HEK293 (cell line): Measurements from ENCODE around the gene TMUB1.
A peak's percentile ranks its signal among the peaks of the same experiment; 100 is the strongest.

Source experiments
- CTCF ChIA-PET: fragments of 350-600 bp; formaldehyde crosslinking; extraction: SDS; loops from one replicate; lab custom pipeline; 2021; ENCODE audit warnings: antibody characterized with exemption; lab: Yijun Ruan, JAX
- POLR2A ChIA-PET: fragments of 300-600 bp; formaldehyde crosslinking; extraction: SDS; loops from one replicate; lab custom pipeline; 2020; ENCODE audit warnings: antibody characterized with exemption, inconsistent platforms; lab: Yijun Ruan, JAX
- H3K27ac ChIP-seq: fragments of 200-500 bp; sonication (Bioruptor generic); 2 replicates; pipeline ENCODE4 v1.5.1; 2014; ENCODE audit warnings: low read depth, low read length, control low read depth, inconsistent platforms; ENCODE audit errors: extremely low read depth
- H3K36me3 ChIP-seq, 2 experiments: fragments of 200-500 bp in 1 of 2; sonication (Bioruptor generic) in 1 of 2; 1 replicate in 1 of 2; 2 replicates in 1 of 2; pipeline ENCODE4 v1.5.1; 2014 to 2017; ENCODE audit warnings: inconsistent platforms in 2 of 2, low read length in 2 of 2; ENCODE audit not compliant: control insufficient read depth in 2 of 2, insufficient read depth in 1 of 2
- H3K4me1 ChIP-seq: fragments of 200-500 bp; sonication (Bioruptor generic); 2 replicates; pipeline ENCODE4 v1.5.1; 2014; ENCODE audit warnings: mild to moderate bottlenecking, low read length, inconsistent platforms; ENCODE audit not compliant: control insufficient read depth, insufficient read depth
- H3K4me3 ChIP-seq: 2 replicates; pipeline ENCODE4 v1.5.1; 2011; ENCODE audit warnings: low read depth, mild to moderate bottlenecking, control low read depth, low read length, moderate library complexity
- H3K9me3 ChIP-seq: fragments of 200-500 bp; sonication (Bioruptor generic); 2 replicates; pipeline ENCODE4 v1.5.1; 2014; ENCODE audit warnings: low read depth, low read length, inconsistent platforms; ENCODE audit not compliant: control insufficient read depth, insufficient read depth
- EGR2 ChIP-seq: fragments of 450-650 bp; formaldehyde crosslinking; IDR thresholded peaks from 2 replicates; pipeline ENCODE4 v1.5.1; 2016; ENCODE audit warnings: low read depth, missing biosample characterization, missing genetic modification characterization
- GLIS1 ChIP-seq: fragments of 450-650 bp; formaldehyde crosslinking; IDR thresholded peaks from 2 replicates; pipeline ENCODE4 v1.5.1; 2016; ENCODE audit warnings: missing biosample characterization, missing genetic modification characterization
- KLF9 ChIP-seq: fragments of 450-650 bp; formaldehyde crosslinking; IDR thresholded peaks from 2 replicates; pipeline ENCODE4 v1.5.1; 2016; ENCODE audit warnings: missing biosample characterization, missing genetic modification characterization, low read depth
- OVOL3 ChIP-seq: fragments of 450-650 bp; formaldehyde crosslinking; IDR thresholded peaks from 2 replicates; pipeline ENCODE4 v1.5.1; 2016; ENCODE audit warnings: missing biosample characterization, missing genetic modification characterization
- RBAK ChIP-seq: fragments of 450-650 bp; formaldehyde crosslinking; IDR thresholded peaks from 2 replicates; pipeline ENCODE4 v1.5.1; 2016; ENCODE audit warnings: missing biosample characterization, missing genetic modification characterization
- REST ChIP-seq: fragments of 450-650 bp; formaldehyde crosslinking; IDR thresholded peaks from 2 replicates; pipeline ENCODE4 v1.5.1; 2016; ENCODE audit warnings: missing biosample characterization, missing genetic modification characterization
- SP3 ChIP-seq: fragments of 450-650 bp; formaldehyde crosslinking; IDR thresholded peaks from 2 replicates; pipeline ENCODE4 v1.5.1; 2016; ENCODE audit warnings: missing biosample characterization, missing genetic modification characterization
- WT1 ChIP-seq: fragments of 450-650 bp; formaldehyde crosslinking; IDR thresholded peaks from 2 replicates; pipeline ENCODE4 v1.5.1; 2016; ENCODE audit warnings: missing biosample characterization, missing genetic modification characterization
- ZBTB1 ChIP-seq: fragments of 450-650 bp; formaldehyde crosslinking; IDR thresholded peaks from 2 replicates; pipeline ENCODE4 v1.5.1; 2016; ENCODE audit warnings: missing biosample characterization, missing genetic modification characterization
- ZBTB20 ChIP-seq: fragments of 450-650 bp; formaldehyde crosslinking; IDR thresholded peaks from 2 replicates; pipeline ENCODE4 v1.5.1; 2016; ENCODE audit warnings: missing biosample characterization, missing genetic modification characterization
- ZEB2 ChIP-seq: fragments of 450-650 bp; formaldehyde crosslinking; IDR thresholded peaks from 2 replicates; pipeline ENCODE4 v1.5.1; 2016; ENCODE audit warnings: missing biosample characterization, missing genetic modification characterization
- ZFHX2 ChIP-seq: fragments of 450-650 bp; formaldehyde crosslinking; conservative IDR thresholded peaks from 2 replicates; pipeline ENCODE4 v1.5.1; 2016; ENCODE audit warnings: missing biosample characterization, missing genetic modification characterization
- ZFP69B ChIP-seq: fragments of 450-650 bp; formaldehyde crosslinking; IDR thresholded peaks from 2 replicates; pipeline ENCODE4 v1.5.1; 2016; ENCODE audit warnings: missing biosample characterization, missing genetic modification characterization
- ZNF133 ChIP-seq: fragments of 450-650 bp; formaldehyde crosslinking; IDR thresholded peaks from 2 replicates; pipeline ENCODE4 v1.5.1; 2016; ENCODE audit warnings: missing biosample characterization, missing genetic modification characterization
- ZNF266 ChIP-seq: fragments of 450-650 bp; formaldehyde crosslinking; IDR thresholded peaks from 2 replicates; pipeline ENCODE4 v1.5.1; 2016; ENCODE audit warnings: missing biosample characterization, missing genetic modification characterization, low read depth
- ZNF341 ChIP-seq: fragments of 450-650 bp; formaldehyde crosslinking; IDR thresholded peaks from 2 replicates; pipeline ENCODE4; 2016; ENCODE audit warnings: low read depth, missing biosample characterization, missing genetic modification characterization
- ZNF501 ChIP-seq: fragments of 450-650 bp; formaldehyde crosslinking; IDR thresholded peaks from 2 replicates; pipeline ENCODE4 v1.5.1; 2016; ENCODE audit warnings: missing biosample characterization, missing genetic modification characterization
- ZNF549 ChIP-seq: fragments of 450-650 bp; IDR thresholded peaks from 2 replicates; pipeline ENCODE4 v1.5.1; 2018; ENCODE audit warnings: missing biosample characterization, missing genetic modification characterization, mild to moderate bottlenecking, inconsistent platforms, moderate library complexity
- ZNF560 ChIP-seq: fragments of 450-650 bp; formaldehyde crosslinking; IDR thresholded peaks from 2 replicates; pipeline ENCODE4 v1.5.1; 2017; ENCODE audit warnings: missing biosample characterization, missing genetic modification characterization, borderline replicate concordance
- ZNF596 ChIP-seq: fragments of 450-650 bp; IDR thresholded peaks from 2 replicates; pipeline ENCODE4 v1.5.0; 2018; ENCODE audit warnings: missing biosample characterization, mild to moderate bottlenecking, missing genetic modification characterization, moderate library complexity
- ZNF747 ChIP-seq: fragments of 450-650 bp; formaldehyde crosslinking; IDR thresholded peaks from 2 replicates; pipeline ENCODE4 v1.5.1; 2016; ENCODE audit warnings: missing biosample characterization, missing genetic modification characterization
- ZNF76 ChIP-seq: fragments of 450-650 bp; formaldehyde crosslinking; IDR thresholded peaks from 2 replicates; pipeline ENCODE4; 2016; ENCODE audit warnings: low read depth, missing biosample characterization, missing genetic modification characterization, borderline replicate concordance
- TF ChIP-seq, protein P1 (sequence below): fragments of 450-650 bp; formaldehyde crosslinking; IDR thresholded peaks from 2 replicates; pipeline ENCODE4 v1.5.1; 2016; ENCODE audit warnings: missing biosample characterization, missing genetic modification characterization

TMUB1 gene

DNA sequence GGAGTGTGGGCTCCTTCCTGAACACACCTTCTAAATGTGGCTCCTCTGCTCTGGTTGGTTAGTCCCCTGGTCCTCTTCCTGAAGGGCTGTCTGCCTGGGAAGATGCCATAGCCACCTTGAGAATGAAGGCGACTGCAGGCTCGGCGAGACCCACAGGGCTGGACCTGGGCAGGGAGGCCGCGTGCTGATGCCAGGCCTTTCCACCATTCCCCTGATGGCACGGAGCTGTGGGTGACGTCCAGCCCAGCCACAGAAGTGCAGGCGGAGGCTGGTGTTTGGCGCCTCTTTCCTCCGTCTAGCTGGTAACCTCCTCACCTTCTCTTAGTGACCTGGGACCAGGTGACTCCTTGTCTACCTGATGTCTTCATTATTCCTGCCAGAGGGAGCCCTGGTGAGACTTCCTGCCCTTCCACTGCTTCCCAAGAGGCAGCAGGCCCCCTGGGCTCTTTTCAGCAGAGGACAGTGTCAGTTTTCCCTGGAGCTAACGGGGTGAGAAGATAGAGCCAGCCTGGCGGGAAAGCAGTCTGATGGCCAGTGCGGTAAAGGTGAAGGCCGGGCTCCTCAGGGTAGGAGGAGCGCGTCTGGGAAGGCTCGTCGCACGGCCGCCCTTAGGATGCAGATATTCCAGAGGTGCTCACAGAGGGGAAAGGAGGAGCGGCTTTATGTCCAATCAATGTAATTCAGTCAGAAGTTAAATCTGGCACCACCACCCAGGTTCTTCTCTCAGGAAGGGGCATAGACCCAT is 49.3 kb upstream of the TMUB1 start:
- ChIA-PET CTCF (interaction anchor here (0.6 to 1.8 kb wide), 4 partner anchors 9 to 127 kb away, joined by 3 to 7 read pairs (median 4); no protein-coding TSS in a partner anchor), POLR2A (no interaction called here)
- Histone ChIP-seq H3K36me3 (peaks cover 0 to 100% of the 10 kb centered on the region in 2 experiments; a peak in 1 of 3 replicates), H3K4me1 (no peaks in the 10 kb centered on the region), H3K4me3 (no peak overlapping the region), H3K9me3 (no peaks in the 10 kb centered on the region), H3K27ac (no peak overlapping the region)
- TF ChIP-seq ZNF266, result no peak
- TF ChIP-seq ZNF341, result no peak
- TF ChIP-seq ZNF549, result no peak
- no peak for TF ChIP-seq ZNF747 (tag by site-specific recombination)
- no peak for TF ChIP-seq ZNF133 (tag by site-specific recombination)
- no peak for TF ChIP-seq ZNF76 (tag by site-specific recombination)
- TF ChIP-seq, protein P1, sequence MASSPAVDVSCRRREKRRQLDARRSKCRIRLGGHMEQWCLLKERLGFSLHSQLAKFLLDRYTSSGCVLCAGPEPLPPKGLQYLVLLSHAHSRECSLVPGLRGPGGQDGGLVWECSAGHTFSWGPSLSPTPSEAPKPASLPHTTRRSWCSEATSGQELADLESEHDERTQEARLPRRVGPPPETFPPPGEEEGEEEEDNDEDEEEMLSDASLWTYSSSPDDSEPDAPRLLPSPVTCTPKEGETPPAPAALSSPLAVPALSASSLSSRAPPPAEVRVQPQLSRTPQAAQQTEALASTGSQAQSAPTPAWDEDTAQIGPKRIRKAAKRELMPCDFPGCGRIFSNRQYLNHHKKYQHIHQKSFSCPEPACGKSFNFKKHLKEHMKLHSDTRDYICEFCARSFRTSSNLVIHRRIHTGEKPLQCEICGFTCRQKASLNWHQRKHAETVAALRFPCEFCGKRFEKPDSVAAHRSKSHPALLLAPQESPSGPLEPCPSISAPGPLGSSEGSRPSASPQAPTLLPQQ (tag by site-specific recombination), result no peak
- TF ChIP-seq RBAK (tag by site-specific recombination), result no peak
- TF ChIP-seq KLF9 (tag by site-specific recombination), result no peak
- no peak for TF ChIP-seq ZBTB20
- no peak for TF ChIP-seq ZNF560 (tag by site-specific recombination)
- no peak for TF ChIP-seq WT1 (tag by site-specific recombination)
- no peak for TF ChIP-seq ZNF501 (tag by site-specific recombination)
- no peak for TF ChIP-seq OVOL3
- no peak for TF ChIP-seq SP3 (tag by site-specific recombination)
- TF ChIP-seq ZEB2 (tag by site-specific recombination), result no peak
- TF ChIP-seq REST (tag by site-specific recombination), result no peak
- TF ChIP-seq ZFP69B (tag by site-specific recombination), result no peak

DNA sequence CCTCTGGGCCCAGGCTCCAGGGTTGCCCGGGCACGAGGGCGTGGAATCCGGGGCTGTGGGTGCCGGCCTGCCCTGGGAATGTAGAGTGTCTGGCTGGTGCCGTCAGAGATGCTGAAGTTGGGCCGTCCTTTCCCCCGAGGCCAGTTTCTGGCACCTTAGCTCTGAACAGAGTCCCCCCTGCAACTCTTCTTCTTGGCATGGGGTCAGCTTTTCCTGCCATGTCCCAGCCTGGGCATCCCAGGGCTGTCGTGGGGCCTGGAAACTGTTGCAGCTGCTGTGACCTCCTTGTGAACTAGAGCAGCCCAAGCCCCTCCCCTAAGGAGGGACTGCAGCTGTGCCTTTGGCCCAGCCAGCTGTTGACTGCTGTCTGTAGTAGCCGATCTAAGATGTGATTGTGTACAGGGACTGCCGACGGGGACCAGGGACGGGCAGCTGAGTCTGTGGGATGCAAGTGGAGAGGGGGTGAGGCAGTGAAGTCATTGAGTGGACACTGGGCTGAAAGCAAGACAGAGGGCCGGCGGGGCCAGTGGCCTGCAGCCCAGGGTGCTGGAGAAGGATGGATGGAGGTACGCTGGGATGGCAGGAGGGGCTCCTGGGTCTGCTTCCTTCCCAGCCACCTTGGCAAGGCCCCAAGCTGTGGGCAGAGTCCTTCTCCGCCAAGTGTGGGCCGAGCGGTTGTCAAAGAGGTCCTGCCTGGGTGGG is 48.5 kb upstream of the TMUB1 start:
- no peak overlapping the region for H3K4me3 ChIP-seq
- POLR2A ChIA-PET, result no interaction called here
- no peaks in the 10 kb centered on the region for H3K4me1 ChIP-seq
- H3K9me3 ChIP-seq, result no peaks in the 10 kb centered on the region
- H3K27ac ChIP-seq, result no peak overlapping the region
- peaks cover 0 to 100% of the 10 kb centered on the region in 2 experiments; a peak in 1 of 3 replicates for H3K36me3 ChIP-seq
- TF ChIP-seq ZBTB1 (tag by site-specific recombination) (no peak), GLIS1 (tag by site-specific recombination) (no peak), ZFHX2 (tag by site-specific recombination) (peak; percentile 45), EGR2 (tag by site-specific recombination) (peak; percentile 64), ZNF596 (tag by site-specific recombination) (no peak)
- TF ChIP-seq, all 188 proteins: peak for 2
- CTCF ChIA-PET, result interaction anchor here (0.9 to 1.8 kb wide), 2 partner anchors 8 to 26 kb away, joined by 3 to 7 read pairs; no protein-coding TSS in a partner anchor
